ENCODE data around the gene CAMTA1. TPM values are rescaled to one million over a fixed set of nuclear protein-coding genes. Genes with fewer than 3 reads are reported as not detected.

CAMTA1 gene
- total RNA-seq, 1 experiment from 2014 or later = 69.5 TPM

DNA sequence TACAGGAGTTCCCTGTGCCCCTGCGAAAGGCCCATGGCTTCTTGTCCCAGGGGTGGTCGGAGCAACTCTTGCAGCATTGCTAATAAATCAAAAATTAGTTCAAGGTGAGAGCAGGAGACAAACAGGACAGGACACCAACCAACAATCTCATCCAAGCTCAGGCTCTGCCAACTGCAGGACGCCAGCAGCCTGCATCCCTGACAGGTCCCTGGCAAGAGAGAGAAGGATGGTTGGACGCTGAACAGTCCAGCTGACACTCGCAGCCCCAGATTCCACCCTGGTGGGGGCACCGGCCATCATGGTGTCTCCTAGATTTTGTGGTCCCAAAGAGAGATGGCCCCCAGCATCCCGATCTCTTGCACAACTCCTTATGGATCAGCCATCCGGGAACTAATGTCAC lies 843.8 kb downstream of the CAMTA1 start:
- ATAC-seq (no peak), DNase-seq (ENCODE audit: low read depth, low spot score) (no peak)
- Histone ChIP-seq H3K79me2 (ENCODE audit: insufficient read depth, low read length) (no peaks in the 10 kb centered on the region), H3K9me3 (ENCODE audit: control insufficient read depth in 1 of 2, insufficient read depth in 1 of 2, low read depth in 1 of 2, low read length in 2 of 2) (no peaks in the 10 kb centered on the region), H3K9ac (ENCODE audit: low read length) (no peak overlapping the region), H4K20me1 (ENCODE audit: insufficient read depth) (no peaks in the 10 kb centered on the region), H3K4me3 (replicated peaks in 1 of 2; ENCODE audit: low read depth in 1 of 2, low read length in 2 of 2) (no peak overlapping the region), H2AFZ (ENCODE audit: low read depth, low read length, poor library complexity, severe bottlenecking) (no peak overlapping the region), H3K4me2 (ENCODE audit: low read length) (no peak overlapping the region), H3K27ac (ENCODE audit: low read depth, low read length) (no peak overlapping the region), H3K36me3 (ENCODE audit: control insufficient read depth in 1 of 2, insufficient read depth in 2 of 2, low read length in 2 of 2) (no peaks in the 10 kb centered on the region), H3K27me3 (ENCODE audit: insufficient read depth, low read length) (peaks cover 82% of the 10 kb centered on the region), H3K4me1 (ENCODE audit: control insufficient read depth in 1 of 2, insufficient read depth in 2 of 2, low read length in 2 of 2) (no peaks in the 10 kb centered on the region), H3K9me2 (ENCODE audit: insufficient read depth) (no peaks in the 10 kb centered on the region)
- ChIA-PET RAD21 (ENCODE audit: low non-redundant PET in 1 of 2, low total read pairs in 2 of 2, uncharacterized antibody in 2 of 2, unreplicated experiment in 2 of 2) (no interaction called here), POLR2A (no interaction called here), CTCF (no interaction called here)
- no TSS peak for BruUV-seq (replicated peaks)
- intact Hi-C loops (cut with micrococcal nuclease) = no loop called here
- TF ChIP-seq EZH2 (IDR thresholded peaks at IDR 0.05) = no peak
- TF ChIP-seq SIN3A (IDR thresholded peaks at IDR 0.05; ENCODE audit: low read depth) = no peak
- TF ChIP-seq, protein P1, sequence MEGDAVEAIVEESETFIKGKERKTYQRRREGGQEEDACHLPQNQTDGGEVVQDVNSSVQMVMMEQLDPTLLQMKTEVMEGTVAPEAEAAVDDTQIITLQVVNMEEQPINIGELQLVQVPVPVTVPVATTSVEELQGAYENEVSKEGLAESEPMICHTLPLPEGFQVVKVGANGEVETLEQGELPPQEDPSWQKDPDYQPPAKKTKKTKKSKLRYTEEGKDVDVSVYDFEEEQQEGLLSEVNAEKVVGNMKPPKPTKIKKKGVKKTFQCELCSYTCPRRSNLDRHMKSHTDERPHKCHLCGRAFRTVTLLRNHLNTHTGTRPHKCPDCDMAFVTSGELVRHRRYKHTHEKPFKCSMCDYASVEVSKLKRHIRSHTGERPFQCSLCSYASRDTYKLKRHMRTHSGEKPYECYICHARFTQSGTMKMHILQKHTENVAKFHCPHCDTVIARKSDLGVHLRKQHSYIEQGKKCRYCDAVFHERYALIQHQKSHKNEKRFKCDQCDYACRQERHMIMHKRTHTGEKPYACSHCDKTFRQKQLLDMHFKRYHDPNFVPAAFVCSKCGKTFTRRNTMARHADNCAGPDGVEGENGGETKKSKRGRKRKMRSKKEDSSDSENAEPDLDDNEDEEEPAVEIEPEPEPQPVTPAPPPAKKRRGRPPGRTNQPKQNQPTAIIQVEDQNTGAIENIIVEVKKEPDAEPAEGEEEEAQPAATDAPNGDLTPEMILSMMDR (IDR thresholded peaks at IDR 0.05 in 2 of 3, conservative IDR thresholded peaks at IDR 0.05 in 1 of 3; ENCODE audit: borderline replicate concordance in 1 of 3, insufficient read depth in 1 of 3, low read depth in 2 of 3, low read length in 2 of 3) = no peak
- no peak for TF ChIP-seq YY1 (IDR thresholded peaks at IDR 0.05; ENCODE audit: extremely low read depth, insufficient replicate concordance, low read depth, low read length)
- no peak for TF ChIP-seq POLR2A (IDR thresholded peaks at IDR 0.05; ENCODE audit: borderline replicate concordance, extremely low read depth, insufficient read depth, insufficient read length)
- TF ChIP-seq SP1 (IDR thresholded peaks at IDR 0.05; ENCODE audit: low read depth) = no peak
- no peak for TF ChIP-seq TCF7L2 (IDR thresholded peaks at IDR 0.05; ENCODE audit: borderline replicate concordance, extremely low read depth, insufficient read depth, insufficient read length)
- no peak for TF ChIP-seq POLR2AphosphoS5 (IDR thresholded peaks at IDR 0.05; ENCODE audit: low read depth, low read length)
- TF ChIP-seq, protein P2, sequence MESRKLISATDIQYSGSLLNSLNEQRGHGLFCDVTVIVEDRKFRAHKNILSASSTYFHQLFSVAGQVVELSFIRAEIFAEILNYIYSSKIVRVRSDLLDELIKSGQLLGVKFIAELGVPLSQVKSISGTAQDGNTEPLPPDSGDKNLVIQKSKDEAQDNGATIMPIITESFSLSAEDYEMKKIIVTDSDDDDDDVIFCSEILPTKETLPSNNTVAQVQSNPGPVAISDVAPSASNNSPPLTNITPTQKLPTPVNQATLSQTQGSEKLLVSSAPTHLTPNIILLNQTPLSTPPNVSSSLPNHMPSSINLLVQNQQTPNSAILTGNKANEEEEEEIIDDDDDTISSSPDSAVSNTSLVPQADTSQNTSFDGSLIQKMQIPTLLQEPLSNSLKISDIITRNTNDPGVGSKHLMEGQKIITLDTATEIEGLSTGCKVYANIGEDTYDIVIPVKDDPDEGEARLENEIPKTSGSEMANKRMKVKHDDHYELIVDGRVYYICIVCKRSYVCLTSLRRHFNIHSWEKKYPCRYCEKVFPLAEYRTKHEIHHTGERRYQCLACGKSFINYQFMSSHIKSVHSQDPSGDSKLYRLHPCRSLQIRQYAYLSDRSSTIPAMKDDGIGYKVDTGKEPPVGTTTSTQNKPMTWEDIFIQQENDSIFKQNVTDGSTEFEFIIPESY (IDR thresholded peaks at IDR 0.05; ENCODE audit: extremely low read depth, insufficient replicate concordance, low read length) = no peak
- TF ChIP-seq EZH2phosphoT487 (IDR thresholded peaks at IDR 0.05; ENCODE audit: borderline replicate concordance) = no peak
- TF ChIP-seq JUND (IDR thresholded peaks at IDR 0.05) = no peak
- no peak for TF ChIP-seq ZNF274 (IDR thresholded peaks at IDR 0.05; ENCODE audit: low read depth, low read length)
- no peak for TF ChIP-seq FOSL1 (IDR thresholded peaks at IDR 0.05; ENCODE audit: low read depth)
- no peak for TF ChIP-seq CEBPB (IDR thresholded peaks at IDR 0.05; ENCODE audit: low read depth)
- TF ChIP-seq EGR1 (IDR thresholded peaks at IDR 0.05; ENCODE audit: low read depth) = no peak
- no peak for TF ChIP-seq ELF1 (IDR thresholded peaks at IDR 0.05; ENCODE audit: borderline replicate concordance, low read depth)
- no peak for TF ChIP-seq CBX3 (IDR thresholded peaks at IDR 0.05; ENCODE audit: low read depth)

All from HCT116 (cell line).